ENCODE data around the gene FRS2. TPM values are rescaled to one million over a fixed set of nuclear protein-coding genes. Genes with fewer than 3 reads are reported as not detected.

Gene FRS2
- total and polyA plus RNA-seq, 5 donors from 2014 or later: 6.9 to 31.8 (median 10.9) TPM

GRCh38 chr12:69475237-69475975, 5.2 kb downstream of the FRS2 start:
- Mint-ChIP-seq H3K36me3 (peaks cover 5% of the 10 kb centered on the region), H3K27ac (no peak overlapping the region), H3K4me3 (peak overlapping the region in 1 of 4 donors; percentile 36), H3K9me3 (no peaks in the 10 kb centered on the region), H3K27me3 (no peaks in the 10 kb centered on the region), H3K4me1 (peaks cover 51 to 72% (median 67%) of the 10 kb centered on the region in 4 donors)
- ATAC-seq (ENCODE audit: low read depth in 2 of 2): no peak
- Histone ChIP-seq H3K27ac (ENCODE audit: insufficient read depth, low read length, poor library complexity, severe bottlenecking) (no peak overlapping the region), H3K27me3 (ENCODE audit: control insufficient read depth, insufficient read depth, low read length) (no peaks in the 10 kb centered on the region), H3K4me3 (ENCODE audit: low read depth, low read length) (no peak overlapping the region), H3K36me3 (ENCODE audit: control insufficient read depth, insufficient read depth, low read length) (no peaks in the 10 kb centered on the region), H3K4me1 (ENCODE audit: control insufficient read depth, insufficient read depth, low read length, poor library complexity, severe bottlenecking) (peaks cover 13% of the 10 kb centered on the region), H3K9me3 (ENCODE audit: control insufficient read depth in 2 of 2, low read length in 2 of 2) (no peaks in the 10 kb centered on the region)
- no peak for DNase-seq

- peaks cover 5% of the 10 kb centered on the region for H3K36me3 Mint-ChIP-seq
- peaks cover 51 to 71% (median 65%) of the 10 kb centered on the region in 4 donors for H3K4me1 Mint-ChIP-seq
- H3K4me1 ChIP-seq (ENCODE audit: control insufficient read depth, insufficient read depth, low read length, poor library complexity, severe bottlenecking): peaks cover 5% of the 10 kb centered on the region
- no peaks in the 10 kb centered on the region for H3K9me3 Mint-ChIP-seq
- ATAC-seq (ENCODE audit: low read depth in 2 of 2) (no peak), DNase-seq (no peak)
- H3K27me3 ChIP-seq (ENCODE audit: control insufficient read depth, insufficient read depth, low read length): no peaks in the 10 kb centered on the region
- no peaks in the 10 kb centered on the region for H3K36me3 ChIP-seq (ENCODE audit: control insufficient read depth, insufficient read depth, low read length)
- no peaks in the 10 kb centered on the region for H3K27me3 Mint-ChIP-seq
- H3K27ac Mint-ChIP-seq: no peak overlapping the region
- H3K4me3 Mint-ChIP-seq: no peak overlapping the region
- H3K27ac ChIP-seq (ENCODE audit: insufficient read depth, low read length, poor library complexity, severe bottlenecking): no peak overlapping the region
- no peaks in the 10 kb centered on the region for H3K9me3 ChIP-seq (ENCODE audit: control insufficient read depth in 2 of 2, low read length in 2 of 2)
- H3K4me3 ChIP-seq (ENCODE audit: low read depth, low read length): no peak overlapping the region
These were observed 6.3 kb downstream of the FRS2 start for GRCh38 chr12:69476276-69477017.

GRCh38 chr12:69479675-69480074, 9.5 kb downstream of the FRS2 start:
- ATAC-seq (ENCODE audit: low read depth in 2 of 2): no peak
- Histone ChIP-seq H3K27me3 (ENCODE audit: control insufficient read depth, insufficient read depth, low read length) (no peaks in the 10 kb centered on the region), H3K9me3 (ENCODE audit: control insufficient read depth in 2 of 2, low read length in 2 of 2) (no peaks in the 10 kb centered on the region), H3K27ac (ENCODE audit: insufficient read depth, low read length, poor library complexity, severe bottlenecking) (no peak overlapping the region), H3K36me3 (ENCODE audit: control insufficient read depth, insufficient read depth, low read length) (peaks cover 3% of the 10 kb centered on the region), H3K4me1 (ENCODE audit: control insufficient read depth, insufficient read depth, low read length, poor library complexity, severe bottlenecking) (peaks cover 4% of the 10 kb centered on the region), H3K4me3 (ENCODE audit: low read depth, low read length) (no peak overlapping the region)
- DNase-seq: no peak
- Mint-ChIP-seq H3K9me3 (peaks cover 0 to 2% (median 0%) of the 10 kb centered on the region in 7 donors), H3K27me3 (no peaks in the 10 kb centered on the region), H3K4me3 (peak overlapping the region in 1 of 4 donors; percentile 17), H3K27ac (no peak overlapping the region), H3K36me3 (peaks cover 6% of the 10 kb centered on the region), H3K4me1 (peaks cover 46 to 66% (median 59%) of the 10 kb centered on the region in 4 donors)

- Histone ChIP-seq H3K36me3 (ENCODE audit: control insufficient read depth, insufficient read depth, low read length) (peaks cover 3% of the 10 kb centered on the region), H3K4me3 (ENCODE audit: low read depth, low read length) (no peak overlapping the region), H3K27me3 (ENCODE audit: control insufficient read depth, insufficient read depth, low read length) (no peaks in the 10 kb centered on the region), H3K27ac (ENCODE audit: insufficient read depth, low read length, poor library complexity, severe bottlenecking) (no peak overlapping the region), H3K9me3 (ENCODE audit: control insufficient read depth in 2 of 2, low read length in 2 of 2) (no peaks in the 10 kb centered on the region), H3K4me1 (ENCODE audit: control insufficient read depth, insufficient read depth, low read length, poor library complexity, severe bottlenecking) (peaks cover 4% of the 10 kb centered on the region)
- DNase-seq (no peak), ATAC-seq (ENCODE audit: low read depth in 2 of 2) (no peak)
- Mint-ChIP-seq H3K27ac (no peak overlapping the region), H3K4me3 (no peak overlapping the region), H3K36me3 (peaks cover 6% of the 10 kb centered on the region), H3K27me3 (no peaks in the 10 kb centered on the region), H3K4me1 (peaks cover 37 to 59% (median 50%) of the 10 kb centered on the region in 4 donors), H3K9me3 (peaks cover 0 to 2% (median 0%) of the 10 kb centered on the region in 7 donors)
These were observed 10.5 kb downstream of the FRS2 start for GRCh38 chr12:69480698-69481097.

- ATAC-seq (ENCODE audit: low read depth in 2 of 2) (no peak), DNase-seq (no peak)
- no peaks in the 10 kb centered on the region for H3K27me3 Mint-ChIP-seq
- no peak overlapping the region for H3K4me3 ChIP-seq (ENCODE audit: low read depth, low read length)
- no peak overlapping the region for H3K27ac Mint-ChIP-seq
- peaks cover 33 to 59% (median 48%) of the 10 kb centered on the region in 4 donors for H3K4me1 Mint-ChIP-seq
- no peaks in the 10 kb centered on the region for H3K9me3 ChIP-seq (ENCODE audit: control insufficient read depth in 2 of 2, low read length in 2 of 2)
- H3K27ac ChIP-seq (ENCODE audit: insufficient read depth, low read length, poor library complexity, severe bottlenecking): no peak overlapping the region
- peaks cover 3% of the 10 kb centered on the region for H3K36me3 ChIP-seq (ENCODE audit: control insufficient read depth, insufficient read depth, low read length)
- H3K27me3 ChIP-seq (ENCODE audit: control insufficient read depth, insufficient read depth, low read length): no peaks in the 10 kb centered on the region
- H3K4me1 ChIP-seq (ENCODE audit: control insufficient read depth, insufficient read depth, low read length, poor library complexity, severe bottlenecking): peaks cover 4% of the 10 kb centered on the region
- H3K36me3 Mint-ChIP-seq: peaks cover 7% of the 10 kb centered on the region
- H3K4me3 Mint-ChIP-seq: no peak overlapping the region
- peaks cover 0 to 2% (median 0%) of the 10 kb centered on the region in 7 donors for H3K9me3 Mint-ChIP-seq
These were observed 10.9 kb downstream of the FRS2 start for GRCh38 chr12:69481133-69481532.

GRCh38 chr12:69483700-69484099, 13.5 kb downstream of the FRS2 start:
- H3K36me3 Mint-ChIP-seq: peaks cover 24% of the 10 kb centered on the region
- Histone ChIP-seq H3K27me3 (ENCODE audit: control insufficient read depth, insufficient read depth, low read length) (no peaks in the 10 kb centered on the region), H3K9me3 (ENCODE audit: control insufficient read depth in 2 of 2, low read length in 2 of 2) (peaks cover 0 to 6% of the 10 kb centered on the region in 2 experiments), H3K36me3 (ENCODE audit: control insufficient read depth, insufficient read depth, low read length) (peaks cover 12% of the 10 kb centered on the region), H3K4me1 (ENCODE audit: control insufficient read depth, insufficient read depth, low read length, poor library complexity, severe bottlenecking) (peaks cover 4% of the 10 kb centered on the region), H3K4me3 (ENCODE audit: low read depth, low read length) (no peak overlapping the region), H3K27ac (ENCODE audit: insufficient read depth, low read length, poor library complexity, severe bottlenecking) (no peak overlapping the region)
- peaks cover 0 to 5% (median 3%) of the 10 kb centered on the region in 7 donors for H3K9me3 Mint-ChIP-seq
- peaks cover 37 to 66% (median 55%) of the 10 kb centered on the region in 4 donors for H3K4me1 Mint-ChIP-seq
- H3K27ac Mint-ChIP-seq: no peak overlapping the region
- no peak for DNase-seq
- no peak for ATAC-seq (ENCODE audit: low read depth in 2 of 2)
- H3K27me3 Mint-ChIP-seq: no peaks in the 10 kb centered on the region
- no peak overlapping the region for H3K4me3 Mint-ChIP-seq

GRCh38 chr12:69484428-69484827, 14.2 kb downstream of the FRS2 start:
- Histone ChIP-seq H3K4me3 (ENCODE audit: low read depth, low read length) (no peak overlapping the region), H3K36me3 (ENCODE audit: control insufficient read depth, insufficient read depth, low read length) (peaks cover 12% of the 10 kb centered on the region), H3K4me1 (ENCODE audit: control insufficient read depth, insufficient read depth, low read length, poor library complexity, severe bottlenecking) (peaks cover 4% of the 10 kb centered on the region), H3K9me3 (ENCODE audit: control insufficient read depth in 2 of 2, low read length in 2 of 2) (peaks cover 0 to 6% of the 10 kb centered on the region in 2 experiments), H3K27me3 (ENCODE audit: control insufficient read depth, insufficient read depth, low read length) (no peaks in the 10 kb centered on the region), H3K27ac (ENCODE audit: insufficient read depth, low read length, poor library complexity, severe bottlenecking) (no peak overlapping the region)
- peak overlapping the region in 2 of 3 donors; percentile 9 to 42 for H3K27ac Mint-ChIP-seq
- ATAC-seq (ENCODE audit: low read depth in 2 of 2) (no peak), DNase-seq (no peak)
- peaks cover 24% of the 10 kb centered on the region for H3K36me3 Mint-ChIP-seq
- no peaks in the 10 kb centered on the region for H3K27me3 Mint-ChIP-seq
- H3K9me3 Mint-ChIP-seq: peaks cover 0 to 5% (median 3%) of the 10 kb centered on the region in 7 donors
- H3K4me3 Mint-ChIP-seq: peak overlapping the region in 2 of 4 donors; percentile 5 to 20
- peaks cover 34 to 66% (median 56%) of the 10 kb centered on the region in 4 donors for H3K4me1 Mint-ChIP-seq

Measured in CD4-positive, CD25-positive, alpha-beta regulatory T cell (primary cell).